ENCODE measurements around the gene DRGX.

Gene DRGX

DNA sequence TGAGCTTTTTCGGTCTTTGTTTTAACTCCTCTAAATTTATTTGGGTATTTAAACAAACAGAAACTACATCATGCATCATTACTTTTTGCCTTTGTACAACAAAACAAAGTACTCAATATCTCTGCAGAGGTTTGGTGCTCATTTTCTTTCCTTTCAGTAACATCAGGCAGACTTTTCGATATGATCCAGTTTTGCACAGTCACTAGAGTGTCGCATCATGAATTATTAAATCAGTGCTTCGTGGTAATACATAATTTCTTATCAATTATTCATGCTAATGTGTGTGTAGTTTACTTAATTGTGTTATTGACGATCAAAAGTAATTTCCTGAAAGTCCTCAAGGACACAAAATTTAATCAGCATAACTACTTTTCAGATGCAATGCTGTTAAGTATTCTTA lies 31.8 kb downstream of the DRGX start:
- Histone ChIP-seq H3K4me1 (ENCODE audit: low read length) (no peaks in the 10 kb centered on the region), H3K36me3 (replicated peaks; ENCODE audit: insufficient read depth, low read length) (no peaks in the 10 kb centered on the region), H2AFZ (ENCODE audit: low read length) (no peak overlapping the region), H3K27me3 (replicated peaks; ENCODE audit: insufficient read depth, low read length) (no peaks in the 10 kb centered on the region), H3K9me2 (replicated peaks; ENCODE audit: insufficient read depth, low read length) (no peaks in the 10 kb centered on the region), H3K4me2 (ENCODE audit: low read depth, low read length) (no peak overlapping the region), H3K9me3 (replicated peaks; ENCODE audit: insufficient read depth, low read length) (no peaks in the 10 kb centered on the region), H3K79me2 (ENCODE audit: low read length) (no peaks in the 10 kb centered on the region), H4K20me1 (ENCODE audit: insufficient read depth, low read length) (no peaks in the 10 kb centered on the region), H3K27ac (ENCODE audit: low read length) (no peak overlapping the region), H3K4me3 (ENCODE audit: low read length) (no peak overlapping the region), H3F3A (ENCODE audit: insufficient read depth, low read length) (no peaks in the 10 kb centered on the region), H3K9ac (ENCODE audit: low read length) (no peak overlapping the region)
- no peak for DNase-seq
- TF ChIP-seq EZH2phosphoT487 (IDR thresholded peaks at IDR 0.05; ENCODE audit: low read length) (no peak), CTCF (IDR thresholded peaks at IDR 0.05; ENCODE audit: low read length) (no peak), EZH2 (optimal IDR thresholded peaks at IDR 0.05; ENCODE audit: low read depth, low read length) (no peak)

GRCh38 chr10:49363309-49364031 lies 32.4 kb downstream of the DRGX start:
- H3K9me2 ChIP-seq (replicated peaks; ENCODE audit: insufficient read depth, low read length), result no peaks in the 10 kb centered on the region
- H4K20me1 ChIP-seq (ENCODE audit: insufficient read depth, low read length), result no peaks in the 10 kb centered on the region
- H3K4me3 ChIP-seq (ENCODE audit: low read length), result no peak overlapping the region
- no peaks in the 10 kb centered on the region for H3K9me3 ChIP-seq (replicated peaks; ENCODE audit: insufficient read depth, low read length)
- H3F3A ChIP-seq (ENCODE audit: insufficient read depth, low read length), result no peaks in the 10 kb centered on the region
- H3K27ac ChIP-seq (ENCODE audit: low read length), result no peak overlapping the region
- H2AFZ ChIP-seq (ENCODE audit: low read length), result no peak overlapping the region
- H3K4me2 ChIP-seq (ENCODE audit: low read depth, low read length), result no peak overlapping the region
- no peaks in the 10 kb centered on the region for H3K27me3 ChIP-seq (replicated peaks; ENCODE audit: insufficient read depth, low read length)
- H3K79me2 ChIP-seq (ENCODE audit: low read length), result no peaks in the 10 kb centered on the region
- no peak for DNase-seq
- H3K4me1 ChIP-seq (ENCODE audit: low read length), result no peaks in the 10 kb centered on the region
- TF ChIP-seq EZH2phosphoT487 (IDR thresholded peaks at IDR 0.05; ENCODE audit: low read length) (no peak), CTCF (IDR thresholded peaks at IDR 0.05; ENCODE audit: low read length) (no peak), EZH2 (optimal IDR thresholded peaks at IDR 0.05; ENCODE audit: low read depth, low read length) (no peak)
- H3K9ac ChIP-seq (ENCODE audit: low read length), result no peak overlapping the region
- H3K36me3 ChIP-seq (replicated peaks; ENCODE audit: insufficient read depth, low read length), result no peaks in the 10 kb centered on the region

DNA sequence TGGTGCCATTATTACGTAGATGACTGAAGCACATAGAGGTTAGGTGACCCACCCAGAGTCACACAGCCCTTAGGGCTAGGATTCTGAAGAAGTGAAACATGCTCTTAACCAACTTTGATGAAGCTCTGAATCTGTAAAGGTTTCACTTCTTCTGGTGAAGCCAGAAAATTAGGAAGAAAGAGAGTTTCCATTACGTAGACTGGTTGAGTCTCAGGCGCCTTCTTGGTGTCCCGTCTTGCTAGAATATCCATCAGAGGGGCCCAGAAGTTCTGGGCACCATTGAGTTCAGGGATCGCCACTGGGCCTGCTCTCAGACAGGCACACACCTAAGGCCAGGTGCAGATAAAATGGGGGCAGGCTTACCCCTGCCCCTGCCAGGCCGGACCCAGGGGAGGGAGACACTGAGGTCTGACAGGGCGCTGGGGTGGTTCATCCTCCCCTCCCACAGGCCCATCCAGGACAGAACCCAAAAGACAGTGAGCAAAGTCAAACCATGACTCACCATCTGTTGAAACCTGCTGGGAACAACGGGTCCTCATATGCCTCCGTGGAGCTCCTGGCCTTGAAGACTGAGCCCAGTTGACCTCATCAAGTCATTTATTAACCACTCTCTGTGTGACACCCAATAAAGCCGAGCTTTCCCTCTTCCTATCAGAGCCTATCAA lies 33.2 kb downstream of the DRGX start:
- Histone ChIP-seq H3K79me2 (ENCODE audit: low read length) (no peaks in the 10 kb centered on the region), H3F3A (ENCODE audit: insufficient read depth, low read length) (no peaks in the 10 kb centered on the region), H2AFZ (ENCODE audit: low read length) (no peak overlapping the region), H3K36me3 (replicated peaks; ENCODE audit: insufficient read depth, low read length) (no peaks in the 10 kb centered on the region), H3K27me3 (replicated peaks; ENCODE audit: insufficient read depth, low read length) (no peaks in the 10 kb centered on the region), H4K20me1 (ENCODE audit: insufficient read depth, low read length) (no peaks in the 10 kb centered on the region), H3K4me3 (ENCODE audit: low read length) (no peak overlapping the region), H3K9ac (ENCODE audit: low read length) (no peak overlapping the region), H3K9me3 (replicated peaks; ENCODE audit: insufficient read depth, low read length) (no peaks in the 10 kb centered on the region), H3K27ac (ENCODE audit: low read length) (no peak overlapping the region), H3K9me2 (replicated peaks; ENCODE audit: insufficient read depth, low read length) (no peaks in the 10 kb centered on the region), H3K4me1 (ENCODE audit: low read length) (no peaks in the 10 kb centered on the region), H3K4me2 (ENCODE audit: low read depth, low read length) (no peak overlapping the region)
- TF ChIP-seq EZH2 (optimal IDR thresholded peaks at IDR 0.05; ENCODE audit: low read depth, low read length), result no peak
- no peak for TF ChIP-seq CTCF (IDR thresholded peaks at IDR 0.05; ENCODE audit: low read length)
- no peak for TF ChIP-seq EZH2phosphoT487 (IDR thresholded peaks at IDR 0.05; ENCODE audit: low read length)
- no peak for DNase-seq

Measured in MM.1S (cell line).